Measurements from ENCODE around the gene TFF1.

The TFF1 gene

DNA sequence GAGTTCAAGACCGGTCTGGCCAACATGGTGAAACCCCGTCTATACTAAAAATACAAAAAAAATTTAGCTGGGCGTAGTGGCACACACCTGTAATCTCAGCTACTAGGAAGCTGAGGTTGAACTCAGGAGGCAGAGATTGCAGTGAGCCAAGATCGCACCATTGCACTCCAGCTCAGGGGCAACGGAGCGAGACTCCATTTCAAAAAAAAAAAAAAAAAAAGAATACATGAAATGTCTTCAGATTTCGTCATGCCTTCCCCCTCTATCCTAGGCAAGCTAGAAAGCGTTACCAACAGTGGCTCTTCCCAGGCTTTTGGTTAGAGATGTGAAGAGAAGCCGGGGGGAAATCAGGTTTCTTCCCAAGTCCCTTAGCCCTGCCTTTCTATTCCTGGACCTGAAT lies 3.6 kb downstream of the TFF1 start:
- DNase-seq (ENCODE audit: low spot score) (no peak), FAIRE-seq (no peak)

- DNase-seq (ENCODE audit: low spot score) (no peak), FAIRE-seq (no peak)
These were observed 4.1 kb downstream of the TFF1 start for GRCh38 chr21:42362198-42362597.

- DNase-seq (ENCODE audit: low spot score) (no peak), FAIRE-seq (no peak)
These were observed 5.0 kb downstream of the TFF1 start for GRCh38 chr21:42361286-42361685.

GRCh38 chr21:42360317-42360716 lies 6.0 kb downstream of the TFF1 start:
- FAIRE-seq = no peak

DNA sequence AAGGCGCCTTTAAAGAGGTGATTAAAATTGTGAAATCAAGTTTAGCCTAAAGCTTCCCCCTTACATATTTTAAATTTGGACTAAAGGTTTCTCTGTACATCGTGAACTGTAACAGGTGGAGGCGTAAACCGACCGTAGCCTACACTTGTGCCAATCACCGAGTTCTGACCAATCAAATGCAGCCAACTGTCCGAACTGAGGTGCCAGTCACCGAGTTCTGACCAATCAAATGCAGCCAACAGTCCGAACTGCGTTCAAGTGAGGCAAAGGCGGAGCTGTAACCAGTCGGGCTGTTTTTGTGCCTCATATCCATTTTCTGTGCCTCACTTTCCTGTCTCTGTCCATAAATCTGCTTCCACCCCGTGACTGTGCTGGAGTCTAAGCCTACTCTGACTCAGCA lies 7.4 kb downstream of the TFF1 start:
- no peak for DNase-seq (ENCODE audit: low spot score)
- FAIRE-seq = no peak

More at GRCh38 chr21:42360317-42360716, 6.0 kb downstream of the TFF1 start:
- DNase-seq (ENCODE audit: low spot score) = no peak

DNA sequence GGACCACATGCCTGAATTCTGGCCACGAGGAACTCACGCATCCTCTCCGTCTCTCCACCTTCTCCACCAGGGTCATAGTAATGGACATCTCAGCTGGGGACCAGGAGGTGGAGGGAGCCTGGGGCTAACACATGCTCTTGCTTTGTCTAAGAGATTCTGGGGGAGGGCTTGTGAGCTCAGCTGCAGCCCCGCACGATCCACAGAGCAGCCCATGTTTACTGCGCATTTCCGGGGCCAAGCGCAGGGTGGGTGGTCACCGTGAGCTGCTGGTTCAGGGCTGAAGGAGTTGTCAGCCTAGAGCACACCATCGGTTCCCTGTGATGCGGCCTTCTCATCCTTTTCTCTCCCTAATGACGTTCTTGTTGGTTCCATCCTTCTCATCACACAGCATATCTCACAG lies 8.1 kb downstream of the TFF1 start:
- DNase-seq (ENCODE audit: low spot score) = no peak
- no peak for FAIRE-seq

GRCh38 chr21:42357307-42357706 lies 9.0 kb downstream of the TFF1 start:
- FAIRE-seq (no peak), DNase-seq (ENCODE audit: low spot score) (no peak)

DNA sequence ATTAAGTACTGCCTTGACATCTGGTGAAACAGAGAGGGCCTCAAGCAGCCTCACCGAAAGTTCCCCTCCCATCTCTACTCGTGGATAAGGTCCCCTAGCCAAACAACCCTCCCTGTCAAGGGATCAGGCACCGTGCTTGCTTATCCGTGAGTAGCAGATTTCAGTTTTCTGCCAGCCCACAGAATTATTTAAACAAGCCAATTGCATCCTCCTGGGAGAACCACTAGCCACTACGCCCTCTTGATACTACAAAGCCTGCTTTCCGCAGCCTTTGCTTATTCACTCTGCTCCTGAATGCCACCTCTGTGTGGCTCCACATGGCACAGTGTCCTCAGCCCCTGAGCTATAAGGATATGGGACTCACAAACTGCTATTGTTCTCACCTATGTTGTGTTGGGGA lies 9.7 kb downstream of the TFF1 start:
- no peak for FAIRE-seq
- DNase-seq (ENCODE audit: low spot score) = no peak

- DNase-seq (ENCODE audit: low spot score) = no peak
- FAIRE-seq = no peak
These were observed 10.3 kb downstream of the TFF1 start for GRCh38 chr21:42356046-42356445.

- DNase-seq (ENCODE audit: low spot score) = no peak
- FAIRE-seq = no peak
These were observed 12.7 kb downstream of the TFF1 start for GRCh38 chr21:42353623-42354022.

- FAIRE-seq = no peak
These were observed 13.8 kb downstream of the TFF1 start for GRCh38 chr21:42352441-42353095.

DNA sequence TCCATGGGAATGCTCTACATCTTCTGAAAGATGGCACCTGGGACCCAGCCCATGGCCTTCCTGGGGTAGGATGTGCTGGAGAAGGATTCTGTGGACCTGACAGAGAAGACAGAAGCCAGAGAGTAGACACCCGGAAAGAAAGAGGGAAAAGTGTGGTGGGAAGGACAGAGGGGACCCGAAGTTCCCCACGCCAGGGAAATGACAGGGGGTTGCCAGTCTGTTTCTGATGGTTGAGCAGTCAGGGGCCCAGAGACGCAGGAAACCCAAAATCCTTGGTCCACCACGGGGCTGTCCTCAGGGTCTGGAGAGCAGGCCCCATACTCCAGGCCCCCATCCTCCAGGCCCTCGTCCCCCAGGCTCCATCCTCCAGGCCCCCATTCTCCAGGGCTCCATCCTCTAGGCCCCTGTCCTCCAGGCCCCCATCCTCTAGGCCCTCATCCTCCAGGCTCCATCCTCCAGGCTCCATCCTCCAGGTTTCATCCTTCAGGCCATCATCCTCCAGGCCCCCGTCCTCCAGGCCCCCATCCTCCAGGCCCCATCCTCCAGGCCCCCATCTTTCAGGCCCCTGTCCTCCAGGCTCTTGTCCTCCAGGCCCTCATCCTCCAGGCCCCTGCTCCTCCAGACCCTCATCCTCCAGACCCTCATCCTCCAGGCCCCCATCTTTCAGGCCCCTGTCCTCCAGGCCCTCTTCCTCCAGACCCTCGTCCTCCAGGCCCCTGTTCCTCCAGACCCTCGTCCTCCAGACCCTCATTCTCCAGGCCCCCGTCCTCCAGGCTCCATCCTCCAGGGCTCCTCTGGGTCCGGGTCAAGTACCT lies 14.5 kb downstream of the TFF1 start:
- DNase-seq (ENCODE audit: low spot score) = no peak
- no peak for FAIRE-seq

More at GRCh38 chr21:42352441-42353095, 13.8 kb downstream of the TFF1 start:
- DNase-seq (ENCODE audit: low spot score) = no peak

DNA sequence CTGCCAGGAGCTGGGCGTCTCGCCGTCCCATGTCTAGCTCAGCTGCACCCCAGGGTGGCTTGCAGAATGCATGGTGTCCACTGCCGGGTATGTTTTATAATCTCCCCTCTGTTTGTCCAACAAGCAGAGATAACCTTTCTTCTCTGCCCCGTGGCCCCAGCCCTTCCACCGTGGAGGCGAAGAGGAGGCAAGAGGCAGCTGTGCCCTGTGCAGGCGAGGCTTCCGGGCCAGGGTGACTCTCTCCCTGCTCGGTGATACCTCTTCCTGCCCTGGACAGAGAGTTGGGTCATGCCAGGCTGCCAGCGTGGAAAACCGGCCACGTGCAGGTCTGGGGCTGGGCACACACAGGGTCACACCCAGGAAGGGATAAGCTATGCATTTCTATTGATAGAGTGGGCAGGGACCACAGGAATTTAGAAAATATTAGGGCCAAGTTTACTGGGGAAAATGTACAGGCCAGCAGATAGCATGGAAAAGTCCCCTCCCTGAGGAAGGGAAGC lies 15.4 kb downstream of the TFF1 start, which contains the start of gene TFF2:
Gene TFF2 (minus strand): TSS at position 68 of the 500 bp plus-strand sequence. CDS start 37 bp downstream, at position 31.
- DNase-seq (ENCODE audit: low spot score) = no peak
- FAIRE-seq = no peak

DNA sequence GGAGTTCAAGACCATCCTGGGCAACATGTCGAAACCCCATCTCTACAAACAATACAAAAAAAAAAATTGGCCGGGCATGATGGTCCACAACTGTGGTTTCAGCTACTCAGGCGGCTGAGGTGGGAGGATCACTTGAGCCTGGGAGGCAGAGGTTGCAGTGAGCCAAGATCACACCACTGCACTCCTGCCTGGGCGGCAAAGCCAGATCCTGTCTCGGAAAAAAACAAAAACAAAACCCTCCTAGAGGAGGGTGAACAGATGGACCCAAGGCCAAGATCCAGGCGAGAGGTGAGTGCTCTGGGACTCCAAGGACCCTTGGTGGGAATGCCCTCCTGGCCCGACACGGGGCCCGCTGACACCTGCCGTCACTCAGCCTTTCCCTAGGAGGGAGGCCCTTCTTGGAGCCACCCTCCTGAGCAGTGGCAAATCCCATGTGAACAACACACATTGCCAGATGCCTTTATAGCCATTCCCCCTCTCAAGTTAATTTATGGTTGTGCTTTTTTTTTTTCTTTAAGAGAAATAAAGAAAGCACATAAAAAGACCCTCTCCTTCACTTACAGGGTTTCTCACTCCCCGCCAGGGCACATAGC lies 15.9 kb downstream of the TFF1 start:
- DNase-seq (ENCODE audit: low spot score) (no peak), FAIRE-seq (no peak)

- no peak for FAIRE-seq
- DNase-seq (ENCODE audit: low spot score) = no peak
These were observed 16.7 kb downstream of the TFF1 start for GRCh38 chr21:42349420-42350317.

- no peak for FAIRE-seq
- no peak for DNase-seq (ENCODE audit: low spot score)
These were observed 17.6 kb downstream of the TFF1 start for GRCh38 chr21:42348762-42349161.

- DNase-seq (ENCODE audit: low spot score) (no peak), FAIRE-seq (no peak)
These were observed 18.6 kb downstream of the TFF1 start for GRCh38 chr21:42347601-42348327.

DNA sequence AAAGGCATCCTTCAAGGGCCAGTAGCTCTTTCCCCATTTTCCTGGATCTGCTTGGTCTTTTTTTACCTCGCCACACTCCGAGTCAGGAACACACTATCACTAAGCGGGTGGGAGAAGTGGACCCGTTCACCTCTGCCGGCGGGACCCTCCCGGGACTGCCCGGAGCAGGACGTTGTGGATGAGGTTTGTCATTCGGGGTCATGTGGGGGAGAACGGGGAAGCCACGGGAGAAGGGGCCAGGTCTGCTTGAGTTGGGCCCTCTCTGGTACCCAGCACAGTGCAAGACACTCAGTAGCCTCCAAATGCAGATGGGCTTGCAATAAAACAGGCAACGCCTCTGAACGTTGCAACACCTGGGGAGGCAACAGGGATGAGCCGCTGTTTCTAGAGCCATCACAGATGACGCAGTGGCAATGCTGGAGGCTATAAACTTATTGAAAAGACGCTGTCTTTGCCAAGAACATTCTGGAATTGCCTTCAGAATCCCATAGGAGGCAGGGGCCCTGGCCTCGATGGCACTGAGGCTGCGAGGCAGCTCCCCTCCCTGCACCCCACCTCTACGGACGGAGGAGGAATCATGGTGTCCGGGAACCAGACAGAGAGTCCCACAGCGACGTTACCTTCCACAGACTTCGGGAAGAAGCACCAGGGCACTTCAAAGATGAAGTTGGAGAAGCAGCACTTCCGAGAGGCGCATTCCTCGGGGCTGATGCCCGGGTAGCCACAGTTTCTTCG lies 19.3 kb downstream of the TFF1 start:
- no peak for DNase-seq (ENCODE audit: low spot score)
- no peak for FAIRE-seq

DNA sequence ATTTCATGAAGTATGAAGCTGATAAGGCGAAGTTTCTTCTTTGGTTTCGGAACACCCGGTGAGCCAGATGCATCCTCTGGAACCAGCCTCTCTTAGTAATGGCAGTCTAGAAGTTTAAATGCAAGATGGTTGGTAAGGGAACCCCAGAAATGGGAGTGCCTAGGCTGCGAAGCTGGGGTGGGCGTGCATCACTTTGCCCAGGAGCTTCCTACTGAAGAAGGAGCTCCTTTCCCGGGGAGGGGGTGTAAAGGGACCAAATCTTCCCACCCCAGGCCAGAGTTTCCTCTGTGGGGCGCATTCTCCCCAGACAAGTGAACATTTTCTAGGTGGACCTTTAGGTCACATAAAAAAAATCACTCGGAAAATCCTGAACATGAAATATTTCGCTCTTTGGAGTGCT lies 19.9 kb downstream of the TFF1 start:
- FAIRE-seq (no peak), DNase-seq (ENCODE audit: low spot score) (no peak)

- no peak for DNase-seq (ENCODE audit: low spot score)
- no peak for FAIRE-seq
These were observed 21.7 kb downstream of the TFF1 start for GRCh38 chr21:42344631-42345030.
